GM13977 (cell line): ENCODE measurements around the gene CC2D2B.
A peak's percentile ranks its signal among the peaks of the same experiment; 100 is the strongest.

ENCODE experiments used
- DNase-seq: peaks from one replicate; pipeline ENCODE4 v3.0.0; 2012; ENCODE audit warnings: low spot score
- CTCF ChIP-seq: IDR thresholded peaks from 2 replicates; pipeline ENCODE4 v1.5.1; 2012; ENCODE audit warnings: mild to moderate bottlenecking, control low read depth; ENCODE audit not compliant: insufficient read depth; ENCODE audit errors: extremely low read depth, missing control alignments
- in situ Hi-C: fragments of 300-500 bp; cut with MboI; formaldehyde crosslinking; loops from one replicate; pipeline ENCODE4 v1.12.0; 2022; ENCODE audit warnings: low sequenced_read_pairs, low pct_unique_long_range_greater_than_20kb, mixed read lengths, inconsistent platforms; ENCODE audit not compliant: unreplicated experiment

CC2D2B gene

DNA sequence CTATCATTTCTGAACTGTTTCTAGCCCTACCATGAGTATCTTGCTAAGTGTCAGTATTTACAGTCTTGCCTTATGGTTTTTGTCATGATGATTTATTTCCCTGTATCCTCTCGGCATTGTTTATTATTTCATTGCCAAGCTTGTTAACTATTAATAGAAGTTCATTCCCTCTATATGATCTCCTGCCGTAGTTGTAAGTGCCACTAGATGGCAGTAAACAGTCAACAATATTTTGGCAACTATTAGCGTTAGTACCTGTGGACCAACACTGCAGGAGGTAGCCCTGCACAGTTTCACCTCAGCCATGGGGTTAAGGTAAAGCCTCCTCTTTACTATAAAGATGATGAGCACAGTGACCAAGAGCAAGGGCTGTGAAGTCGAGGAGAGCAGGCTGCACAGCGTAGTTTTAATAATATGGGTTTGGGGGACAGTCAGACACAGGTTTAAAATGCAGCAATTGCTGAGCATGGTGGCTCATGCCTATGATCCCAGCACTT, 109.5 kb downstream of the CC2D2B start:
- in situ Hi-C loops, result loop anchor here (25.0 kb wide), 1 partner anchor 320 kb away; no protein-coding TSS in a partner anchor

DNA sequence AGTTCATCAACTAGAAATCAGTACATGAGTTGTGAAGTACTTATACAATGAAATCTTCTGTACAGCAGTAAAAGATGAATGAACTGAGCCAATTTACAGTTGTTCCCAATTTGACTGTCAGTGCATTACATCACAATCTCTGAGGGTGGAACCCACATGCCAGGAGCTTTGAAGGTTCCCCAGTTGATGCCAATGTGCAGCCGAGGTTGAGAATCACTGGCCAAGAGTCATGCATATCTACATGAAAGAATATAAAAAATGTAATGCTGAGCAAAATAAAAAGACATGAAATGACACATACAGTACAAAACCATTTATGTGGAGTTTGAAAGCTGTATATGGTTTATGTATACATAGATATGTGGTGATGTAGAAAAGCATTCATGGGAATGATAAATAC, 113.6 kb downstream of the CC2D2B start:
- in situ Hi-C loops, result loop anchor here (25.0 kb wide), 1 partner anchor 316 kb away; no protein-coding TSS in a partner anchor
- no peak for TF ChIP-seq CTCF
- no peak for DNase-seq

More for the DNA sequence above, 109.5 kb downstream of the CC2D2B start:
- TF ChIP-seq CTCF, result peak; percentile 75
- DNase-seq, result peak; percentile 45

DNA sequence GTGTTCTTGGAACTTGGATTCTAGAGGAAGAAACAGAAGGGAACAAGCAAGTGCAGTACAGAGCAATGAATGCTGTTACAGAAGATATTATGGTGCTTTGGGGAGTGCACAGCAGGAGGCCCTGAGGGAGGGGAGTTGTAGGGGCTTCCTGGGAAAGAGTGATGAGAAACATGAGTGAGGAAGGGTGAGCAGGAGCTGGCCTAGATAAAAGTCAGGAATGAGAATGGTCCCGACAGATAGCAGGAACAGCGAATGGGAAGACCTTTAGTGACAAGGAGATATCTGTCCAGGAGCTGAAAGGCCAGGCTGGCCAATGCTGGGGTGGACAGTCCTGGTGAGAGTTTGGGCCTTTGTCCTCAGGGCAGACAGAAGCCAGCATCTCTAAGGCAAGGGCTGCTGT, 115.0 kb downstream of the CC2D2B start:
- DNase-seq, result no peak
- in situ Hi-C loops, result loop anchor here (25.0 kb wide), 1 partner anchor 315 kb away; no protein-coding TSS in a partner anchor
- TF ChIP-seq CTCF, result no peak

GRCh38 chr10:96023168-96023567, 115.4 kb downstream of the CC2D2B start:
- no peak for TF ChIP-seq CTCF
- in situ Hi-C loops, result loop anchor here (25.0 kb wide), 1 partner anchor 314 kb away; no protein-coding TSS in a partner anchor
- no peak for DNase-seq

DNA sequence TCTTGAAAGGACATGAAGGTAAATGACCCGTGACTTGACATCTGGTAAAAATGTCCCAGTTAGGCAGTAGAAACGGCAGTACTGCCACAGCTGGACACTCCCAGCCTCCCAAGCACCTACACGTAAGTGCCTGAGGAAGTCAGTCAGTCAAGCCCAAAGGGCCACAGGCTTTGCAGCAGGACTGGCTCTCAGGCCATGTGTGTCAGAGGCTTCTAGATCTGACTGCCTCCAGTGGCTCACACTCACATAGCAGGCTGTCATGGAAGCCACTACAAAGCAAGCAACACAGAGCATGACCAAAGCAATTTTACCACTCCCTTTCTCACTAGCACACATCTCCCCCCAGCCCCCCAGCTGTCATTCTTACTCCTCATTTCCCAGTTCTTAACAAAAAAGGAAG, 117.8 kb downstream of the CC2D2B start:
- DNase-seq, result no peak
- in situ Hi-C loops, result no loop called here
- peak; percentile 25 for TF ChIP-seq CTCF

- TF ChIP-seq CTCF, result no peak
- in situ Hi-C loops, result no loop called here
Measured at GRCh38 chr10:96034625-96035024, 126.8 kb downstream of the CC2D2B start.

More at GRCh38 chr10:96034625-96035024, 126.8 kb downstream of the CC2D2B start:
- DNase-seq, result no peak
